OCI-M1 (cell line): ENCODE data around the gene NAA40.

Experiments used
- DNase-seq: peaks from one replicate; lab custom pipeline; 2025; lab: John Stamatoyannopoulos, UW

The NAA40 gene

GRCh38 chr11:63986932-63987513 is 48.2 kb downstream of the NAA40 start:
- no peak for DNase-seq

- DNase-seq, result no peak
These were observed 52.8 kb downstream of the NAA40 start for GRCh38 chr11:63991558-63991957.

- DNase-seq, result no peak
These were observed 54.3 kb downstream of the NAA40 start for GRCh38 chr11:63993100-63993499.

- no peak for DNase-seq
These were observed 55.2 kb downstream of the NAA40 start for GRCh38 chr11:63993993-63994392.

DNA sequence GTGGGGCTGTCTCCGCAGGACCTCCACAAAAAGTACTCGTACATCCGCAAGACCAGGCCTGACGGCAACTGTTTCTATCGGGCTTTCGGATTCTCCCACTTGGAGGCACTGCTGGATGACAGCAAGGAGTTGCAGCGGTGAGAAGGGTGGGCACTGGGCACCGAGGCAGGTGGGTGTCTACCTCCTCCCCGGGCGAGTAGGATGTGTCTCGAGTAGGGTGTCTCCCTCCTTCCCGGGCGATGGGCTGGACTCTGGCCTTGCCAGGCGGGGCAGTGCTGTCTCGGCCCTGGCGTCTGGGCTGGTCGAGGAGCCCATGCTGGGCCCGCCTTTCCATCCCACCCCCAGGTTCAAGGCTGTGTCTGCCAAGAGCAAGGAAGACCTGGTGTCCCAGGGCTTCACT is 57.7 kb downstream of the NAA40 start:
- no peak for DNase-seq

GRCh38 chr11:63997104-63997700 is 58.4 kb downstream of the NAA40 start:
- no peak for DNase-seq

DNA sequence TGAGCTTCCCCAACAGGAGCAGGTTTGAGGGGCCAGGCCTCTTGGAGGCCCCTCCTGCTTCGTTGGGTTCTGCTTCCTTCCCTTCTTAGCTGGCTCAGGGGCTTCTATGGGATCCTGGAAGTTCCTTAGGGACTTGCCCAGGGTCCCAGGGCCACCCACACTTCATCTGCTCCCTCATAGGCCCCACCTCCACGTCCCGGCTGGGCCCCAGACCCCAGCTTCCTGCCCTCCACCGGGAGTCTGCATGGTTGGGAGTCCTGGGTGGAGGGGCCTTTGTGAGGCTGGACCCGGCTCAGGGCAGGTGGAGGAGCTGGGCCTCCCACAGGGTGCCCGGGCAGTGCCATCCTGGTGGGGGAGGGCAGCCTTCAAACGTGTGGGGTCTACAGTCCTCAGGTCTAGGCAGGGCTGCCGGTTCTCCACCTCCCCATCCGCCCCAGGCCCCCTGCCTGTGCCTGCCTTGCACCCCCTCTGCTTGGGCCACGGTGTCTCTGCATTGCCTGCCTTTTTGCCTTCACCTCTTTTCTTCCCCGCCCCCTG is 59.1 kb downstream of the NAA40 start:
- DNase-seq, result no peak

DNA sequence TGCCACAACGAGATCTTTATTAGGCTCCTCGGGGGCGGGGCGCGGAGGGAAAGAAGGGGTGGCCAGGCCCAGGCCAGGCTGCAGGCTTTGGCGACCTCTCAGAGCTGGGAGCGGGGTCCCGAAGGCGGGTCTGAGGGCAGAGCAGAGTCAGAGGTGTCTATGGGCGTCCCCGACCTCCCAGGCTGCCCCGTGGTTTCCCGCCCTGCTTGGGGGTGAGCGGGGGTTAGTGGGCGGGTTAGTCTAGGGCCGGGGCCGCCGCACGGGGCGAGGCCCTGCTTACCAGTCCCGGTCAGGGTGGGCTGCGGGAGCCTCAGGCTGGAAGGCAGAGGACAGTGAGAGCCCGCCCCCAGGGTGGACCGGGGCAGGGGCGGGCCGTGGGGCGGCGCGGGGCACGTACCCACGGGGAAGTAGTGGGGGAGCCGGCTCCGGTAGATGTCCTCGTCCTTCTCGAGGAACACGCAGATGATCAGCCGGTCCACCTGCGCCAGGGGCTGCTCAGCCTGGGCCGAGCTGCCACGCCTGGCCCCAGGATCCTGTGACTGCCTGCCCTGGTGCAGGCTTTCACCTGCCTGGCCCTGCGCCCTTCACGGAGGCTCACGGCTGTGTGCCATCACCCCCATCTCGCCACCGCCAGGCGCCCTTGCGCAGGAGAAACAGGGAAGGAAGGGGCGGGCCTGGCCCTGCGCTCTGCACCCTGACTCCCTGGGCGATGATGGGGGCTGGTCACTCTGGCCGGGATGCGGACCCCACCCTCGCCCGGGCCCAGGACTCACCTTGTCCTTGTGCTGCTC is 60.0 kb downstream of the NAA40 start:
- no peak for DNase-seq

DNA sequence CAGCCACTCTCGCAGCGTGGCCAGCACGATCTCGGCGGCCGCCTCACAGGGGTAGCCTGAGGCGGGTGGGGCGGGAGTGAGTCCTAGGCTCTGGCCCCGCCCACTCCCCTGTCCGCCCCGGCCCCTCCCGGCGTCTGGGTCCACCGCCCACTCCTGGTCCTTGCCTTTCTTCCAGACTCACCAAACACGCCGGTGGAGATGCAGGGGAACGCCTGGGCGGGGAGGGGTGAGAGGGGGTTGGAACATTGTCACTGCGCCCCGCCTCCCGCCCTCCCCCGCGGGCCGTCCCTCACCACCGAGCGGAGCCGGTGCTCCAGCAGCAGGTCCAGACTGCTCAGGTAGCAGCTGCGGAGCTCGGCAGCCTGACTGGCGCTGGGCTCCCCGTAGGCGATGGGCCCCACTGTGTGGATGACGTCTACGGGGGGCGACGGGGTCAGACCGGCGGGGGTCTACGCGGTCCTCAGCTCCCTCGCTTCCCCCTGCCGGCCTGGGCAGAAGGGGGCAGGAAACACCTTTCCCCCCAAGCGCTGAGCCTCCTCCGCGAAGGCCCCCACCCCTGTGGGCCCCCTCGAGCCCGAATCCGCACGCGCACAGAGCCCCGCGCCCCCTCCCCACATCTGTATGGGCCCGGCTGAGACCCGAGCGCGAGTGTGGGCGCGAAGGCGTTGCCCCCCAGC is 60.7 kb downstream of the NAA40 start:
- no peak for DNase-seq

GRCh38 chr11:64000026-64000739 is 61.4 kb downstream of the NAA40 start:
- no peak for DNase-seq

- no peak for DNase-seq
These were observed 62.1 kb downstream of the NAA40 start for GRCh38 chr11:64000740-64001483.

DNA sequence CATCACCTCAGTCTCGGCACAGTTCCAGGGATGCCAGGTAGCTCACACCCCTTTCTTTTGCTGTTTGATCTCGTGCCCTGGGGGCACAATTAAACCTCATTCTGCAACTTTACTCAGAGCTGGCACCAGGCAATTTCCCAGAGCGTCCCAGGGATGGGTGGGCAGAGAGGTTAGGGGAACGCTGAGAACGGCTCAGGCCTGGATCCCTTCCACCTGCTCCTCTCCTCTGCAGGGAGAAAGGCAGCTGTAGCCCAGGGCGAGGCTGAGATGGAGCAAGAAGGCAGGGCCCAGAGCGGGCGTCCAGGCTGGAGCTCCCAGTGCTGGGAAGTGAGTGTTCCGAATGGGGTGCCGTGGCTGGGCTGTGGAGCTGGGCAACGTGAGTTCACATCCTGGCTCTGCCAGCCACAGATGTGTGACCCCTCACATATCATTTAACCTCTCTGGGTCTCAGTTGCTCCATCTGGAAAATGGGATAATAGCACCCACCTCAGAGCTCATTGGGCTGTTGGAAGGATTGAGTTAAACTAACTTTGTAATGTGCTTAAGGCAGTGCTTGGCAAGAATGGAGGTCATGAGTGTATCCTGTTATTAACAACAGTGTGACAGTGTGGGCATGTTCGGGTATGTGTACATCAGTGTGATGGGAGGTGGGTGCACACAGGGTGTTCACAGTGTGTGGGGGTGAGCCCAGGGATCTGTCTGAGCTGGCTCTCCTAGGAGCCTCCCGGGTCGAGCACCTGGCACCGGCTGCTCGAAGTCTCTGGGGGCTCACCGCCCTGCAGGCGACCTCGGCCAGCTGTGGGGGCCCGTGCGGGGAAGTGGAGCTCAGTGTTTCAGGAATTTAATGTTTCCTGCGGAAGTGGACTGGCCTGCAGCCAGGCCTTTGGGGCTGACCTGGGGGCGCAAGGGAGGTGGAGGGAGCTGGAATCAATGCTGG is 63.0 kb downstream of the NAA40 start:
- no peak for DNase-seq

GRCh38 chr11:64003807-64004589 is 65.2 kb downstream of the NAA40 start:
- no peak for DNase-seq

DNA sequence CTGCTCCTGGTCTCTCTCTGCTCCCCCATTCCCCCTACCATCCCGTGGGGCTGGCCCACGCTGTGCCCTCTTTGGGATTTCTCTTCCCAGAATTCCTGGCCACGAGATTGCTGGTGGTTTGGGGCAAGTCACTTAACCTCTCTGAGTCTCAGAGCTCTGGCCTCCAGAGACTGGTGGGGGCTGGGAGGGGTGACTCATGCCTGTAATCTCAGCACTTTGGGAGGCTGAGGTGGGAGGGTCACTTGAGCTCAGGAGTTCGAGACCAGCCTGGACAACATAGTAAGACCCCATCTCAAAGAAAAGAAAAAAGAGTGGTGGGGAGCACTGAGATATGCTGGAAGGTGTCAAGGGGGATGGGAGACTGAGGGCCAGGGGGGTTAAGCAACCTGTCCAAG is 65.8 kb downstream of the NAA40 start:
- no peak for DNase-seq

GRCh38 chr11:64005691-64006090 is 66.9 kb downstream of the NAA40 start:
- DNase-seq, result no peak

GRCh38 chr11:64006398-64006797 is 67.6 kb downstream of the NAA40 start:
- DNase-seq, result no peak
